Measurements from ENCODE around the gene TENT4B. TPM values are rescaled to one million over a fixed set of nuclear protein-coding genes. Genes with fewer than 3 reads are reported as not detected.

TENT4B gene
- total RNA-seq, 3 donors from 2014 or later, result 13.4 to 16.4 (median 13.6) TPM

- Histone ChIP-seq H3K4me3 (no peak overlapping the region), H3K36me3 (no peaks in the 10 kb centered on the region), H3K27ac (no peak overlapping the region), H3K4me1 (no peaks in the 10 kb centered on the region), H3K27me3 (no peaks in the 10 kb centered on the region), H3K9me3 (no peaks in the 10 kb centered on the region)
- intact Hi-C loops (cut with DNase I; ENCODE audit: low total_unique reads), result no loop called here
- DNase-seq (ENCODE audit: low spot score in 2 of 2), result no peak
- TF ChIP-seq CTCF (IDR thresholded peaks at IDR 0.05), result no peak
- TF ChIP-seq POLR2AphosphoS5 (IDR thresholded peaks at IDR 0.05), result no peak
- TF ChIP-seq POLR2A (IDR thresholded peaks at IDR 0.05), result no peak
Measured at GRCh38 chr16:50146479-50147435, 6.3 kb upstream of the TENT4B start.

- H3K27me3 ChIP-seq, result no peaks in the 10 kb centered on the region
- no peak for TF ChIP-seq POLR2AphosphoS5 (IDR thresholded peaks at IDR 0.05)
- no peak for TF ChIP-seq CTCF (IDR thresholded peaks at IDR 0.05)
- TF ChIP-seq POLR2A (IDR thresholded peaks at IDR 0.05), result no peak
- peaks cover 0 to 8% of the 10 kb centered on the region in 2 donors for H3K4me1 ChIP-seq
- H3K36me3 ChIP-seq, result no peaks in the 10 kb centered on the region
- DNase-seq (ENCODE audit: low spot score in 2 of 2), result no peak
- no peak overlapping the region for H3K27ac ChIP-seq
- H3K4me3 ChIP-seq, result no peak overlapping the region
- intact Hi-C loops (cut with DNase I; ENCODE audit: low total_unique reads), result no loop called here
- H3K9me3 ChIP-seq, result no peaks in the 10 kb centered on the region
Measured at GRCh38 chr16:50151322-50151721, 1.8 kb upstream of the TENT4B start.

- Histone ChIP-seq H3K36me3 (no peaks in the 10 kb centered on the region), H3K4me1 (peaks cover 0 to 8% of the 10 kb centered on the region in 2 donors), H3K27ac (peak overlapping the region in 1 of 2 donors; percentile 94), H3K9me3 (no peaks in the 10 kb centered on the region), H3K27me3 (no peaks in the 10 kb centered on the region), H3K4me3 (peak overlapping the region in 1 of 3 donors; percentile 91)
- intact Hi-C loops (cut with DNase I; ENCODE audit: low total_unique reads), result no loop called here
- no peak for DNase-seq (ENCODE audit: low spot score in 2 of 2)
- TF ChIP-seq POLR2A (IDR thresholded peaks at IDR 0.05), result no peak
- no peak for TF ChIP-seq POLR2AphosphoS5 (IDR thresholded peaks at IDR 0.05)
- TF ChIP-seq CTCF (IDR thresholded peaks at IDR 0.05), result no peak
Measured at GRCh38 chr16:50151756-50152155, 1.4 kb upstream of the TENT4B start.

- intact Hi-C loops (cut with DNase I; ENCODE audit: low total_unique reads), result no loop called here
- TF ChIP-seq POLR2AphosphoS5 (IDR thresholded peaks at IDR 0.05), result no peak
- no peak for TF ChIP-seq POLR2A (IDR thresholded peaks at IDR 0.05)
- no peak for TF ChIP-seq CTCF (IDR thresholded peaks at IDR 0.05)
- no peaks in the 10 kb centered on the region for H3K36me3 ChIP-seq
- H3K4me1 ChIP-seq, result peaks cover 0 to 8% of the 10 kb centered on the region in 2 donors
- peak; percentile 33 to 55 for DNase-seq (ENCODE audit: low spot score in 2 of 2)
- peak overlapping the region; percentile 94 to 99 for H3K27ac ChIP-seq
- no peaks in the 10 kb centered on the region for H3K9me3 ChIP-seq
- H3K27me3 ChIP-seq, result no peaks in the 10 kb centered on the region
- H3K4me3 ChIP-seq, result peak overlapping the region; percentile 86 to 91 (median 89)
Measured at GRCh38 chr16:50152351-50152806, 727 bp upstream of the TENT4B start.

All from breast epithelium (tissue), 4 donors.